B cell (primary cell): ENCODE measurements around the gene SLC47A2. TPM values are rescaled to one million over a fixed set of nuclear protein-coding genes. Genes with fewer than 3 reads are reported as not detected.

Source experiments
- ATAC-seq: fragments of 200-7000 bp; cut with Tn5 transposase; one replicate; pipeline ENCODE4 v1.10.0; 2021; ENCODE audit warnings: low read depth, mild to moderate bottlenecking, moderate number of reproducible peaks, moderate library complexity
- CTCF ChIA-PET: fragments of 350-600 bp; sonication (Branson Sonifier 250); formaldehyde crosslinking; loops from one replicate; lab custom pipeline; 2021; ENCODE audit warnings: antibody characterized with exemption, inconsistent platforms; lab: Charles Lee
- POLR2A ChIA-PET: fragments of 350-600 bp; sonication (Branson Sonifier 250); formaldehyde crosslinking; loops from one replicate; lab custom pipeline; 2021; ENCODE audit warnings: antibody characterized with exemption; lab: Charles Lee
- DNase-seq: peaks from one replicate; pipeline ENCODE4 v3.0.0; 2013
- H2AFZ ChIP-seq: 2 replicates; pipeline ENCODE4 v1.6.1; 2012; ENCODE audit warnings: mild to moderate bottlenecking, low read depth, low read length; ENCODE audit not compliant: insufficient read depth, poor library complexity, severe bottlenecking
- H3K27ac ChIP-seq, 2 donors: 1 replicate in 1 of 2; 2 replicates in 1 of 2; pipeline ENCODE4 v1.5.1; 2012 to 2013; ENCODE audit warnings: low read length in 2 of 2, mild to moderate bottlenecking in 2 of 2, moderate library complexity in 1 of 2
- H3K27me3 ChIP-seq, 4 experiments: fragments of 200-600 bp in 1 of 4; sonication (generic) in 1 of 4; replicated peaks in 1 of 4; 1 replicate in 2 of 4; 2 replicates in 2 of 4; pipeline versions ENCODE4 v1.6.1 to v1.7.0; 2013 to 2016; ENCODE audit warnings: low read length in 3 of 4, mild to moderate bottlenecking in 2 of 4, mixed read lengths in 1 of 4, moderate library complexity in 1 of 4; ENCODE audit not compliant: insufficient read depth in 4 of 4, control insufficient read depth in 3 of 4; ENCODE audit errors: control extremely low read depth in 1 of 4
- H3K36me3 ChIP-seq, 2 experiments: replicated peaks in 1 of 2; 1 replicate in 1 of 2; 2 replicates in 1 of 2; pipeline versions ENCODE4 v1.6.1 to v1.7.1; 2013; ENCODE audit warnings: low read length in 1 of 2; ENCODE audit not compliant: insufficient read depth in 2 of 2, control insufficient read depth in 1 of 2; ENCODE audit errors: control extremely low read depth in 1 of 2, extremely low read depth in 1 of 2
- H3K4me1 ChIP-seq, 2 donors: fragments of 200-600 bp in 1 of 2; sonication (generic) in 1 of 2; 1 replicate in 1 of 2; 2 replicates in 1 of 2; pipeline versions ENCODE4 v1.5.1 to v1.6.1; 2013 to 2017; ENCODE audit warnings: low read length in 2 of 2; ENCODE audit not compliant: control insufficient read depth in 2 of 2, insufficient read depth in 2 of 2
- H3K4me2 ChIP-seq: replicated peaks from 2 replicates; pipeline ENCODE3; 2012; ENCODE audit warnings: mild to moderate bottlenecking, low read depth, low read length; ENCODE audit not compliant: poor library complexity, severe bottlenecking
- H3K4me3 ChIP-seq, 5 experiments: fragments of 200-600 bp in 1 of 5; sonication (generic) in 1 of 5; 1 replicate in 3 of 5; 2 replicates in 2 of 5; pipeline versions ENCODE4 v1.5.1 to v1.7.0; 2011 to 2016; ENCODE audit warnings: low read length in 4 of 5, mild to moderate bottlenecking in 4 of 5, low read depth in 2 of 5, control low read depth in 1 of 5, moderate library complexity in 1 of 5; ENCODE audit not compliant: insufficient read depth in 1 of 5; ENCODE audit errors: control extremely low read depth in 1 of 5, extremely low read depth in 1 of 5
- H3K79me2 ChIP-seq: fragments of 200-600 bp; sonication (generic); one replicate; pipeline ENCODE4 v1.6.0; 2016; ENCODE audit warnings: low read length; ENCODE audit not compliant: control insufficient read depth, insufficient read depth
- H3K9ac ChIP-seq: fragments of 200-600 bp; sonication (generic); 2 replicates; pipeline ENCODE4 v1.6.1; 2017; ENCODE audit warnings: mild to moderate bottlenecking, low read length, moderate library complexity
- H3K9me3 ChIP-seq, 3 donors: one replicate each; pipeline versions ENCODE4 v1.6.1 to v1.7.1; 2013; ENCODE audit warnings: low read length in 2 of 3; ENCODE audit not compliant: control insufficient read depth in 2 of 3, insufficient read depth in 1 of 3; ENCODE audit errors: control extremely low read depth in 1 of 3
- H4K20me1 ChIP-seq: 2 replicates; pipeline ENCODE4 v1.6.0; 2012; ENCODE audit warnings: mild to moderate bottlenecking, low read length; ENCODE audit not compliant: insufficient read depth, control insufficient read depth, poor library complexity, severe bottlenecking
- H3K27ac Mint-ChIP-seq: one replicate; pipeline ENCODE4 v1.8.0; 2021; ENCODE audit warnings: mixed read lengths
- H3K27me3 Mint-ChIP-seq: one replicate; pipeline ENCODE4 v1.8.0; 2021; ENCODE audit warnings: mixed read lengths
- H3K4me1 Mint-ChIP-seq: one replicate; pipeline ENCODE4 v1.8.0; 2021; ENCODE audit warnings: mixed read lengths
- H3K4me3 Mint-ChIP-seq: one replicate; pipeline ENCODE4 v1.8.0; 2021; ENCODE audit warnings: mixed read lengths
- H3K9me3 Mint-ChIP-seq: one replicate; pipeline ENCODE4 v1.8.0; 2022; ENCODE audit warnings: mixed read lengths; ENCODE audit not compliant: insufficient read depth
- CTCF ChIP-seq: fragments of 200-600 bp; IDR thresholded peaks from one replicate; pipeline ENCODE4 v1.8.0; 2022; ENCODE audit warnings: antibody characterized with exemption, mild to moderate bottlenecking
- EZH2 ChIP-seq: IDR thresholded peaks from 2 replicates; pipeline ENCODE4 v1.6.1; 2012; ENCODE audit warnings: borderline replicate concordance, low read depth, mild to moderate bottlenecking, moderate library complexity, low read length; ENCODE audit not compliant: insufficient read depth, poor library complexity, severe bottlenecking
- WGBS: methylation state at CpG from one replicate; pipeline ENCODE4 v1.1.5; 2013; ENCODE audit warnings: missing lambda C conversion rate; ENCODE audit not compliant: insufficient coverage; 5-methylcytosine and 5-hydroxymethylcytosine counted together
- intact Hi-C: fragments of 100-400 bp; cut with micrococcal nuclease; formaldehyde crosslinking; loops from one replicate; pipeline ENCODE4 v1.10.0; 2022
- polyA plus RNA-seq: library from polyadenylated mRNA; depleted of rRNA; stranded (reverse); fragments of >200 nt; gene quantifications from 2 replicates; pipeline ENCODE4 v1.2.3, GENCODE V29; 2012
- total RNA-seq, 2 donors: library from RNA; stranded (reverse); fragments of 120-200 nt in 1 of 2; gene quantifications; 1 replicate in 1 of 2; 2 replicates in 1 of 2; pipeline versions ENCODE4 v1.2.3 to v1.2.4, GENCODE V29; 2013 to 2022

The SLC47A2 gene
- total and polyA plus RNA-seq, 2 donors (not counting 1 experiment from before 2014, with no cell fraction given) = not detected

DNA sequence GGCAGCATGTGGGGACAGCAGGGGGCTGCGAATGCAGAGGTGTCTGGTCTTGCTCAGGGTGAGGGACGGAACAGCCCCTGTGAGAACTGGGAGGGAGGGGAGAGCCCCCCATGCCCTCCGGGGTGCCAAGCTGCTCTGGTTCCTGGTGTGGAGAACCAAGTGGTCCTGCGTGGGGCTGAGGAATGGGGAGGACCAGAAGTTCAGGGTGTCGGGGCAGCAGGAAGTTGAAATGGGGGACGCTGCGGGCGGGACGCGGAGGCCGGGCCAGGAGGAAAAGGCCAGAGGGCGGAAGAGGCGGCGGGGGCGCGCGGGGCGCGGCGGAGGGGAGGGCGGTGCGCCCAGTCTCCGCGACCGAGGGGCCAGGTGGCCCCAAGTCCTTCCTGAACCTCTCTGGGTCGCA is 28.1 kb upstream of the SLC47A2 start:
- no peaks in the 10 kb centered on the region for H3K9me3 Mint-ChIP-seq
- H3K9ac ChIP-seq = peak overlapping the region; percentile 52
- H3K27me3 Mint-ChIP-seq = peaks cover 5% of the 10 kb centered on the region
- ATAC-seq = peak; percentile 19
- TF ChIP-seq EZH2 (no peak), CTCF (no peak)
- POLR2A ChIA-PET = interaction anchor here (0.6 to 0.8 kb wide), 3 partner anchors 11 to 439 kb away, joined by 3 read pairs; no protein-coding TSS in a partner anchor
- peaks cover 6 to 9% of the 10 kb centered on the region in 2 donors for H3K4me1 ChIP-seq
- peaks cover 6% of the 10 kb centered on the region for H3K4me1 Mint-ChIP-seq
- H3K4me3 ChIP-seq = peak overlapping the region in 3 of 5 experiments; percentile 41 to 50 (median 49)
- H3K9me3 ChIP-seq = peaks cover 0 to 5% (median 0%) of the 10 kb centered on the region in 3 donors
- peak overlapping the region; percentile 80 for H3K4me2 ChIP-seq
- H3K27ac ChIP-seq = no peak overlapping the region
- DNase-seq = peak; percentile 35
- peaks cover 0 to 12% (median 2%) of the 10 kb centered on the region in 4 experiments for H3K27me3 ChIP-seq
- no peak overlapping the region for H3K27ac Mint-ChIP-seq
- peak overlapping the region; percentile 81 for H3K4me3 Mint-ChIP-seq
- CTCF ChIA-PET = interaction anchor here (1.0 to 4.4 kb wide), 10 partner anchors 10 to 382 kb away, joined by 3 to 37 read pairs (median 5); partner anchors contain the start of genes ALDH3A2 and B9D1
- 9% methylated on average over 20 of the region's 26 CpGs for WGBS
- H3K79me2 ChIP-seq = no peaks in the 10 kb centered on the region
- no peaks in the 10 kb centered on the region for H4K20me1 ChIP-seq
- no peaks in the 10 kb centered on the region for H3K36me3 ChIP-seq
- intact Hi-C loops = no loop called here
- peak overlapping the region; percentile 75 for H2AFZ ChIP-seq
